Endodermal cell (in vitro differentiated cells): Measurements from ENCODE around the gene PRR33. TPM values are rescaled to one million over a fixed set of nuclear protein-coding genes. Genes with fewer than 3 reads are reported as not detected.
"Not testable (repeated sequence)": the region's sequence is repeated elsewhere in the genome, so short reads cannot be mapped to it uniquely, and the experiment has no call there.

ENCODE experiments used
- DNase-seq: peaks from one replicate; pipeline ENCODE4 v3.0.0-alpha.2; 2017
- H3K27ac ChIP-seq: 2 replicates; pipeline ENCODE4 v1.5.1; 2013; ENCODE audit warnings: mild to moderate bottlenecking, low read depth, low read length, moderate library complexity
- H3K27me3 ChIP-seq: 2 replicates; pipeline ENCODE4 v1.6.1; 2013; ENCODE audit warnings: mild to moderate bottlenecking, low read length, moderate library complexity; ENCODE audit not compliant: insufficient read depth, control insufficient read depth, poor library complexity, severe bottlenecking
- H3K36me3 ChIP-seq: 2 replicates; pipeline ENCODE4 v1.7.0; 2013; ENCODE audit warnings: mild to moderate bottlenecking, low read length, moderate library complexity; ENCODE audit not compliant: control insufficient read depth, insufficient read depth
- H3K4me1 ChIP-seq: one replicate; pipeline ENCODE4 v1.7.0; 2013; ENCODE audit warnings: low read length; ENCODE audit not compliant: control insufficient read depth, insufficient read depth
- H3K4me3 ChIP-seq: 2 replicates; pipeline ENCODE4 v1.5.1; 2013; ENCODE audit warnings: mild to moderate bottlenecking, low read length, moderate library complexity
- H3K9ac ChIP-seq: 2 replicates; pipeline ENCODE4 v1.6.1; 2013; ENCODE audit warnings: mild to moderate bottlenecking, low read length, moderate library complexity; ENCODE audit not compliant: poor library complexity, severe bottlenecking; ENCODE audit errors: extremely low read depth
- H3K9me3 ChIP-seq: 2 replicates; pipeline ENCODE4 v1.6.1; 2013; ENCODE audit warnings: mild to moderate bottlenecking, low read length, moderate library complexity; ENCODE audit not compliant: control insufficient read depth
- H3K27ac Mint-ChIP-seq: 2 replicates; pipeline ENCODE4 v1.8.0; 2020; ENCODE audit warnings: mixed read lengths
- H3K27me3 Mint-ChIP-seq: 2 replicates; pipeline ENCODE4 v1.8.0; 2021; ENCODE audit warnings: mild to moderate bottlenecking, mixed read lengths; ENCODE audit not compliant: insufficient read depth
- H3K36me3 Mint-ChIP-seq: 2 replicates; pipeline ENCODE4 v1.8.0; 2020; ENCODE audit warnings: low read depth, mixed read lengths
- H3K4me1 Mint-ChIP-seq: 2 replicates; pipeline ENCODE4 v1.8.0; 2020; ENCODE audit warnings: mixed read lengths
- H3K4me3 Mint-ChIP-seq: 2 replicates; pipeline ENCODE4 v1.8.0; 2020; ENCODE audit warnings: mild to moderate bottlenecking, moderate library complexity, mixed read lengths
- H3K9me3 Mint-ChIP-seq: 2 replicates; pipeline ENCODE4 v1.8.0; 2020; ENCODE audit warnings: mild to moderate bottlenecking, mixed read lengths
- CTCF ChIP-seq: fragments of 200-600 bp; sonication (generic); conservative IDR thresholded peaks from 2 replicates; pipeline ENCODE4 v1.5.0; 2021; ENCODE audit warnings: antibody characterized with exemption, mild to moderate bottlenecking
- WGBS, 2 experiments: methylation state at CpG; one replicate each; pipeline versions ENCODE4 v1.1.5 to v1.1.7; 2013; ENCODE audit warnings: missing lambda C conversion rate in 2 of 2, mixed read lengths in 1 of 2; ENCODE audit not compliant: insufficient coverage in 1 of 2, insufficient read length in 1 of 2; 5-methylcytosine and 5-hydroxymethylcytosine counted together
- long read RNA-seq, 4 experiments: library from polyadenylated mRNA in 2 of 4; library from RNA in 1 of 4; library from capped mRNA in 1 of 4; stranded (forward) in 3 of 4; unstranded in 1 of 4; transcript quantifications; one replicate each; pipeline ENCODE4 v2.0.0, GENCODE V29; 2020 to 2021; ENCODE audit warnings: inconsistent platforms in 1 of 4
- polyA plus RNA-seq, 2 experiments: library from polyadenylated mRNA; stranded (reverse); fragments of 50-300 nt; gene quantifications; one replicate each; pipeline ENCODE4 v1.2.3, GENCODE V29; 2013
- total RNA-seq, 2 donors: library from RNA; stranded (reverse); fragmentation: NEBNext Ultra II Directional in 1 of 2; extraction: Animal tissue kit (Norgen Biotek cat#: 25700) in 1 of 2; gene quantifications; 2 replicates in 1 of 2; 3 replicates in 1 of 2; pipeline ENCODE4 v1.2.1, GENCODE V29; 2021

The PRR33 gene
- not detected for total RNA-seq
- not detected for polyA plus RNA-seq (2013, experiment 1 of 2)
- polyA plus RNA-seq (2013, experiment 2 of 2): not detected
- long read RNA-seq, experiment 1: 0 reads
- long read RNA-seq, experiment 2: 0 reads
- long read RNA-seq, experiment 3: 0 reads
- long read RNA-seq, experiment 4: 0 reads

GRCh38 chr11:1891831-1892115, at the start of gene PRR33:
PRR33 (minus strand) TSS chr11:1891895; CDS start chr11:1890584, 1,311 bp downstream.
- no peak within 1 kb of the TSS for H3K27ac ChIP-seq

GRCh38 chr11:1939788-1940187, 48.1 kb upstream of the PRR33 start:
- 100% methylated on average over 1 of the region's 1 CpG; no CpG with 5 or more reads in 1 of the 2 experiments for WGBS, 2 experiments
- not testable (repeated sequence) for H3K27ac Mint-ChIP-seq

More at GRCh38 chr11:1891831-1892115, at the start of gene PRR33:
- 90 to 98% methylated on average over 2 to 7 of the region's 7 CpGs for WGBS, 2 experiments
- no peak within 1 kb of the TSS for H3K4me3 ChIP-seq
- no peaks in the 10 kb centered on the region for H3K9me3 ChIP-seq
- no peak within 1 kb of the TSS for H3K27ac Mint-ChIP-seq
- no peak within 1 kb of the TSS for H3K4me3 Mint-ChIP-seq
- H3K9me3 Mint-ChIP-seq: no peaks in the 10 kb centered on the region
- DNase-seq: no peak
- no peaks in the 10 kb centered on the region for H3K36me3 ChIP-seq
- H3K27me3 Mint-ChIP-seq: peaks cover 2% of the 10 kb centered on the region
- peaks cover 7% of the 10 kb centered on the region for H3K4me1 Mint-ChIP-seq
- H3K36me3 Mint-ChIP-seq: no peaks in the 10 kb centered on the region
- no peak for TF ChIP-seq CTCF
- H3K4me1 ChIP-seq: peaks cover 2% of the 10 kb centered on the region
- no peaks in the 10 kb centered on the region for H3K27me3 ChIP-seq
- H3K9ac ChIP-seq: no peak within 1 kb of the TSS

GRCh38 chr11:1939006-1939625, 47.4 kb upstream of the PRR33 start:
- H3K9me3 ChIP-seq: no peaks in the 10 kb centered on the region
- no peak for DNase-seq
- H3K27me3 ChIP-seq: no peaks in the 10 kb centered on the region
- TF ChIP-seq CTCF: no peak
- no peak overlapping the region for H3K9ac ChIP-seq
- H3K4me1 ChIP-seq: no peaks in the 10 kb centered on the region
- Mint-ChIP-seq H3K36me3 (no peaks in the 10 kb centered on the region), H3K4me3 (no peak overlapping the region), H3K27ac (no peak overlapping the region), H3K27me3 (no peaks in the 10 kb centered on the region), H3K9me3 (no peaks in the 10 kb centered on the region), H3K4me1 (no peaks in the 10 kb centered on the region)
- 86 to 91% methylated on average over 13 to 22 of the region's 23 CpGs for WGBS, 2 experiments
- H3K36me3 ChIP-seq: no peaks in the 10 kb centered on the region
- no peak overlapping the region for H3K4me3 ChIP-seq
- H3K27ac ChIP-seq: no peak overlapping the region

More at GRCh38 chr11:1939788-1940187, 48.1 kb upstream of the PRR33 start:
- not testable (repeated sequence) for H3K27ac ChIP-seq, H3K4me1 ChIP-seq, H3K36me3 ChIP-seq, H3K4me1 Mint-ChIP-seq, H3K9me3 Mint-ChIP-seq, H3K9ac ChIP-seq, H3K4me3 Mint-ChIP-seq, H3K4me3 ChIP-seq, H3K9me3 ChIP-seq, H3K27me3 Mint-ChIP-seq, H3K36me3 Mint-ChIP-seq, H3K27me3 ChIP-seq, DNase-seq
